ENCODE results near the gene SLC18A3. TPM values are rescaled to one million over a fixed set of nuclear protein-coding genes. Genes with fewer than 3 reads are reported as not detected.

The SLC18A3 gene
- total RNA-seq: under 0.01 TPM in 1 of 2 replicates, not detected in the other

GRCh38 chr10:49610114-49610457 lies at the start of gene SLC18A3:
Gene SLC18A3, plus strand, starts transcription at chr10:49610310. Its CDS starts 431 bp downstream, at chr10:49610741.

GRCh38 chr10:49613882-49614241 lies 3.8 kb downstream of the SLC18A3 start, which contains the start of gene CHAT:
Gene CHAT, plus strand, starts transcription at chr10:49614037. Its CDS starts 153 bp downstream, at chr10:49614190.

Other genes with a start within 250 kb of the SLC18A3 start
- gene DRGX, start 214.2 kb upstream of the SLC18A3 start, total RNA-seq: not detected in 2 replicates
- gene ERCC6, start 71.2 kb upstream of the SLC18A3 start, total RNA-seq: 46.0 and 47.1 TPM in 2 replicates
- gene CHAT, start 3.7 kb downstream of the SLC18A3 start, total RNA-seq: not detected in 2 replicates
- not detected in 2 replicates for gene C10orf53, start 69.3 kb downstream of the SLC18A3 start, total RNA-seq
- 0.19 and 0.99 TPM in 2 replicates for gene OGDHL, start 152.0 kb downstream of the SLC18A3 start, total RNA-seq